ENCODE measurements around the gene CEP112. TPM values are rescaled to one million over a fixed set of nuclear protein-coding genes. Genes with fewer than 3 reads are reported as not detected.
"Not testable (repeated sequence)": the region's sequence is repeated elsewhere in the genome, so short reads cannot be mapped to it uniquely, and the experiment has no call there.

CEP112 gene
- polyA plus RNA-seq, 3 donors = 11.8 to 16.4 (median 13.8) TPM

GRCh38 chr17:65820811-65821210, 371.1 kb downstream of the CEP112 start:
- DNase-seq (ENCODE audit: extremely low read depth in 1 of 11, low read depth in 9 of 11, low spot score in 4 of 11) = no peak

GRCh38 chr17:65820306-65820705, 371.6 kb downstream of the CEP112 start:
- no peak for DNase-seq (ENCODE audit: extremely low read depth in 1 of 11, low read depth in 9 of 11, low spot score in 4 of 11)

- DNase-seq (ENCODE audit: extremely low read depth in 1 of 11, low read depth in 9 of 11, low spot score in 4 of 11) = no peak
Observed at GRCh38 chr17:65819810-65820209, 372.1 kb downstream of the CEP112 start.

GRCh38 chr17:65817951-65818350, 374.0 kb downstream of the CEP112 start:
- no peak for DNase-seq (ENCODE audit: extremely low read depth in 1 of 11, low read depth in 9 of 11, low spot score in 4 of 11)

GRCh38 chr17:65814418-65814817, 377.5 kb downstream of the CEP112 start:
- DNase-seq (ENCODE audit: extremely low read depth in 1 of 11, low read depth in 9 of 11, low spot score in 4 of 11) = no peak

- DNase-seq (ENCODE audit: extremely low read depth in 1 of 11, low read depth in 9 of 11, low spot score in 4 of 11) = no peak
Observed at GRCh38 chr17:65813306-65813705, 378.6 kb downstream of the CEP112 start.

GRCh38 chr17:65811043-65811442, 380.9 kb downstream of the CEP112 start:
- DNase-seq (ENCODE audit: extremely low read depth in 1 of 11, low read depth in 9 of 11, low spot score in 4 of 11) = no peak

- DNase-seq (ENCODE audit: extremely low read depth in 1 of 11, low read depth in 9 of 11, low spot score in 4 of 11) = no peak
Observed at GRCh38 chr17:65809366-65809765, 382.6 kb downstream of the CEP112 start.

GRCh38 chr17:65808566-65808965, 383.4 kb downstream of the CEP112 start:
- not testable (repeated sequence) for DNase-seq (ENCODE audit: extremely low read depth in 1 of 11, low read depth in 9 of 11, low spot score in 4 of 11)

- DNase-seq (ENCODE audit: extremely low read depth in 1 of 11, low read depth in 9 of 11, low spot score in 4 of 11) = no peak
Observed at GRCh38 chr17:65807361-65807760, 384.6 kb downstream of the CEP112 start.

GRCh38 chr17:65801513-65801912, 390.4 kb downstream of the CEP112 start:
- no peak for DNase-seq (ENCODE audit: extremely low read depth in 1 of 11, low read depth in 9 of 11, low spot score in 4 of 11)

- DNase-seq (ENCODE audit: extremely low read depth in 1 of 11, low read depth in 9 of 11, low spot score in 4 of 11) = no peak
Observed at GRCh38 chr17:65800655-65801054, 391.3 kb downstream of the CEP112 start.

GRCh38 chr17:65799869-65800268, 392.1 kb downstream of the CEP112 start:
- DNase-seq (ENCODE audit: extremely low read depth in 1 of 11, low read depth in 9 of 11, low spot score in 4 of 11) = no peak

GRCh38 chr17:65799454-65799853, 392.5 kb downstream of the CEP112 start:
- DNase-seq (ENCODE audit: extremely low read depth in 1 of 11, low read depth in 9 of 11, low spot score in 4 of 11) = no peak

GRCh38 chr17:65797809-65798208, 394.1 kb downstream of the CEP112 start:
- no peak for DNase-seq (ENCODE audit: extremely low read depth in 1 of 11, low read depth in 9 of 11, low spot score in 4 of 11)

- no peak for DNase-seq (ENCODE audit: extremely low read depth in 1 of 11, low read depth in 9 of 11, low spot score in 4 of 11)
Observed at GRCh38 chr17:65797101-65797500, 394.8 kb downstream of the CEP112 start.

GRCh38 chr17:65794572-65794971, 397.4 kb downstream of the CEP112 start:
- DNase-seq (ENCODE audit: extremely low read depth in 1 of 11, low read depth in 9 of 11, low spot score in 4 of 11) = no peak

GRCh38 chr17:65790241-65790640, 401.7 kb downstream of the CEP112 start:
- no peak for DNase-seq (ENCODE audit: extremely low read depth in 1 of 11, low read depth in 9 of 11, low spot score in 4 of 11)

GRCh38 chr17:65787503-65787902, 404.4 kb downstream of the CEP112 start:
- no peak for DNase-seq (ENCODE audit: extremely low read depth in 1 of 11, low read depth in 9 of 11, low spot score in 4 of 11)

- DNase-seq (ENCODE audit: extremely low read depth in 1 of 11, low read depth in 9 of 11, low spot score in 4 of 11) = no peak
Observed at GRCh38 chr17:65786479-65786878, 405.5 kb downstream of the CEP112 start.

- no peak for DNase-seq (ENCODE audit: extremely low read depth in 1 of 11, low read depth in 9 of 11, low spot score in 4 of 11)
Observed at GRCh38 chr17:65785109-65785508, 406.8 kb downstream of the CEP112 start.

GRCh38 chr17:65783845-65784334, 408.0 kb downstream of the CEP112 start:
- DNase-seq (ENCODE audit: extremely low read depth in 1 of 11, low read depth in 9 of 11, low spot score in 4 of 11) = no peak

Data from renal cortex interstitium (tissue), 11 donors.